Measurements from ENCODE around the gene GRK5. TPM values are rescaled to one million over a fixed set of nuclear protein-coding genes. Genes with fewer than 3 reads are reported as not detected.

Gene GRK5
- total RNA-seq, 1 donor, result 16.0 TPM

GRCh38 chr10:119359025-119359424 lies 151.7 kb downstream of the GRK5 start:
- H3K4me3 ChIP-seq (ENCODE audit: low read depth, low read length), result no peak overlapping the region
- no peak for TF ChIP-seq CTCF (IDR thresholded peaks at IDR 0.05; ENCODE audit: insufficient read depth, low read depth, low read length)
- DNase-seq (ENCODE audit: low read depth), result no peak

- no peak for TF ChIP-seq CTCF (IDR thresholded peaks at IDR 0.05; ENCODE audit: insufficient read depth, low read depth, low read length)
- no peak for DNase-seq (ENCODE audit: low read depth)
- H3K4me3 ChIP-seq (ENCODE audit: low read depth, low read length), result no peak overlapping the region
Measured at GRCh38 chr10:119360181-119360921, 153.0 kb downstream of the GRK5 start.

DNA sequence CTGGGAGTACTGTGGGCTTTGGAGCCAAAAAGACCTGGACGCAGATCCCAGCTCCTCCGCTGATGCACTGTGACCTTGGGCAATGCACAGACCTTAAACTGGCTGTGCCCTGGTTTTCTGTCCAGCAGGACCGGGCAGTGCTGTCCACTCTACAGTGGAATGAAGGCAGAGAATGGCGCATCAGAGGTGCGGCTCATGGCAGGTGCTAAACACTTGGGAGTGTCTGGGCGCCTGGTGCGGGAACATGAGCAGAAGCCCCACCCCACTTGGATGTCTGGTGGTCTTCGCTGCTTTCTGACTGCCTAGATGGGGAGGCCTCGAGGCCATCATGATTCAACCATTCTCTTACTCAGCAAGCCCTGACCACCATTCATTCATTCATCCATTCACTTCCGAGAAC lies 153.7 kb downstream of the GRK5 start:
- TF ChIP-seq CTCF (IDR thresholded peaks at IDR 0.05; ENCODE audit: insufficient read depth, low read depth, low read length), result no peak
- H3K4me3 ChIP-seq (ENCODE audit: low read depth, low read length), result no peak overlapping the region
- DNase-seq (ENCODE audit: low read depth), result no peak

GRCh38 chr10:119362122-119362521 lies 154.8 kb downstream of the GRK5 start:
- no peak overlapping the region for H3K4me3 ChIP-seq (ENCODE audit: low read depth, low read length)
- TF ChIP-seq CTCF (IDR thresholded peaks at IDR 0.05; ENCODE audit: insufficient read depth, low read depth, low read length), result no peak
- DNase-seq (ENCODE audit: low read depth), result peak; percentile 86

GRCh38 chr10:119364645-119365600 lies 157.6 kb downstream of the GRK5 start:
- DNase-seq (ENCODE audit: low read depth), result peak; percentile 59
- no peak for TF ChIP-seq CTCF (IDR thresholded peaks at IDR 0.05; ENCODE audit: insufficient read depth, low read depth, low read length)
- no peak overlapping the region for H3K4me3 ChIP-seq (ENCODE audit: low read depth, low read length)

DNA sequence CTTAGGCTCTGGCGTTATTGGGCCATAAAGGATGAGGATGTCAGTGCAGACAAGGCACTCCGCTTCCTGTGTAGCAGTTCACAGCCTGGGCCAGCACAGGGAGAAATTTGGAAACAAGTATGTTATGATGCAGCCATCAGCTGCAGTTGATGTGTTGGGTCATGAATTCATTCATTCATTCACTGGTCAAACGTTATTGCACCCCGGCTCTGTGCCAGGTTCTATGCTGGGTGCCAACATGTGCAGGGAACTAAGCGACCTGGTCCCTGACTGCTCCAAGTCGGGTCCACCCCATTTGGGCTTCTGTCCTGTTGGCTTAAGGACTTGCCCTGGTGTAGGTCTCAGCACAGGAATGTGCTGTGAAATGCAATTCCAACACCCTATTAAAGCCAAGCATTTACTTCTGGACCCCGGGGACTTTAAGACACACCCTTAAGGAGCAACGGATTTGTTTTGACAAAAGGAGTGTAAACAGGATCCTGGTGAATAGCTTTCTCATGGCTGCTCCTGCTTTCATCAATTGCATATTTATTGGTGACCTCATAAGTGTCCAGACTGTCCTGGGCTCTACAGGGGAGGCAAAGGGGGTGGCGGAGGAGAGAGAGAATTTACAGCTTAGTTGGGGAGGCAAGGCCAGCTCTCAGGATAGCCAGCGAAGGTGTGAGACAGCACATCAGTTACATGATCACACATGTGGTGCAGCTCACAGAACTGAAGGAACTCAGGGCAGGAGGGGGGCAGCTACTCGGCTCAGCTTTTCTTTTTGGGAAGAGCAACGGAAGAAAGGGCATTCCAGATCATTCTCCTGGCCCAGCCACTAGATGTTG lies 158.6 kb downstream of the GRK5 start:
- DNase-seq (ENCODE audit: low read depth), result peak; percentile 89
- H3K4me3 ChIP-seq (ENCODE audit: low read depth, low read length), result no peak overlapping the region
- TF ChIP-seq CTCF (IDR thresholded peaks at IDR 0.05; ENCODE audit: insufficient read depth, low read depth, low read length), result no peak

Measured in fibroblast of villous mesenchyme (primary cell).